Liver (tissue), 9 donors: Measurements from ENCODE around the gene ANXA9. TPM values are rescaled to one million over a fixed set of nuclear protein-coding genes. Genes with fewer than 3 reads are reported as not detected.
A peak's percentile ranks its signal among the peaks of the same experiment; 100 is the strongest.

Source experiments
- DNase-seq: peaks from one replicate; pipeline ENCODE4 v3.0.0-alpha.2; 2017; ENCODE audit warnings: low spot score
- H3K27ac ChIP-seq, 2 donors: one replicate each; pipeline ENCODE4 v1.7.0; 2013; ENCODE audit warnings: inconsistent platforms in 2 of 2, low read length in 2 of 2, control low read depth in 1 of 2, low read depth in 1 of 2, mild to moderate bottlenecking in 1 of 2
- H3K27me3 ChIP-seq, 4 donors: one replicate each; pipeline versions ENCODE4 v1.6.1 to v1.7.0; 2013; ENCODE audit warnings: low read length in 3 of 4, inconsistent platforms in 1 of 4, mild to moderate bottlenecking in 1 of 4, moderate library complexity in 1 of 4; ENCODE audit not compliant: control insufficient read depth in 4 of 4, insufficient read depth in 4 of 4
- H3K36me3 ChIP-seq, 4 donors: one replicate each; pipeline versions ENCODE4 v1.6.1 to v1.7.0; 2013; ENCODE audit warnings: low read length in 3 of 4, mild to moderate bottlenecking in 3 of 4, low read depth in 1 of 4, moderate library complexity in 1 of 4; ENCODE audit not compliant: control insufficient read depth in 4 of 4, insufficient read depth in 3 of 4
- H3K4me1 ChIP-seq, 4 donors: one replicate each; pipeline versions ENCODE4 v1.6.1 to v1.7.0; 2013; ENCODE audit warnings: low read length in 3 of 4, mild to moderate bottlenecking in 3 of 4, moderate library complexity in 1 of 4; ENCODE audit not compliant: control insufficient read depth in 4 of 4, insufficient read depth in 4 of 4
- H3K4me3 ChIP-seq, 3 donors: one replicate each; pipeline versions ENCODE4 v1.6.1 to v1.7.0; 2013; ENCODE audit warnings: low read length in 3 of 3, control low read depth in 1 of 3, low read depth in 1 of 3, mild to moderate bottlenecking in 1 of 3
- H3K9ac ChIP-seq, 2 donors: one replicate each; pipeline ENCODE4 v1.7.0; 2013; ENCODE audit warnings: low read length in 2 of 2, mild to moderate bottlenecking in 2 of 2, moderate library complexity in 2 of 2, control low read depth in 1 of 2, low read depth in 1 of 2
- H3K9me3 ChIP-seq, 4 donors: one replicate each; pipeline versions ENCODE4 v1.6.1 to v1.7.0; 2013; ENCODE audit warnings: low read length in 3 of 4; ENCODE audit not compliant: control insufficient read depth in 4 of 4
- GABPA ChIP-seq, 2 donors: IDR thresholded peaks in 1 of 2; conservative IDR thresholded peaks in 1 of 2; 2 replicates each; pipeline ENCODE4 v1.6.1; 2016; ENCODE audit warnings: antibody characterized with exemption in 2 of 2, mild to moderate bottlenecking in 1 of 2, moderate library complexity in 1 of 2
- HNF4A ChIP-seq, 2 donors: conservative IDR thresholded peaks; 2 replicates each; pipeline ENCODE4 v1.6.1; 2016; ENCODE audit warnings: antibody characterized with exemption in 2 of 2, mild to moderate bottlenecking in 2 of 2
- NR2F2 ChIP-seq: IDR thresholded peaks from 2 replicates; pipeline ENCODE4 v1.6.1; 2016; ENCODE audit warnings: antibody characterized with exemption
- RAD21 ChIP-seq, 2 donors: IDR thresholded peaks; 2 replicates each; pipeline ENCODE4 v1.6.1; 2016; ENCODE audit warnings: antibody characterized with exemption in 2 of 2, mild to moderate bottlenecking in 2 of 2
- REST ChIP-seq: IDR thresholded peaks from 2 replicates; pipeline ENCODE4 v1.6.1; 2016; ENCODE audit warnings: antibody characterized with exemption, mild to moderate bottlenecking
- WGBS: extraction: QIAGEN DNeasy Blood & Tissue Kit; methylation state at CpG from one replicate; pipeline ENCODE4 v1.1.7; 2013; 5-methylcytosine and 5-hydroxymethylcytosine counted together
- polyA plus RNA-seq, 2 donors: library from polyadenylated mRNA; stranded (reverse) in 1 of 2; unstranded in 1 of 2; fragments of 200-250 nt in 1 of 2; fragments of >200 nt in 1 of 2; fragmentation: Nextera tagmentation in 1 of 2; extraction: Ambion mirVana in 1 of 2; gene quantifications; one replicate each; pipeline versions ENCODE4 v1.2.1 to v1.2.3, GENCODE V29; 2013 to 2015
- total RNA-seq, 2 donors: library from RNA; depleted of rRNA; stranded (reverse); fragments of >200 nt; gene quantifications; one replicate each; pipeline ENCODE4 v1.2.3, GENCODE V29; 2014
- donor health status: healthy.
- donor health status: healthy.
- donor health status: healthy.
- donor health status: healthy.
- donor health status: healthy.

The ANXA9 gene
- total and polyA plus RNA-seq, 4 donors, result 7.5 to 24.0 (median 17.0) TPM

- peak overlapping the region; percentile 89 to 90 for H3K27ac ChIP-seq
- peak overlapping the region; percentile 93 to 98 for H3K9ac ChIP-seq
- H3K9me3 ChIP-seq, result no peaks in the 10 kb centered on the region
- no peaks in the 10 kb centered on the region for H3K27me3 ChIP-seq
- DNase-seq, result peak; percentile 66
- WGBS, result 7% methylated on average over 15 of the region's 15 CpGs
- H3K4me3 ChIP-seq, result peak overlapping the region; percentile 86 to 94 (median 90)
- H3K36me3 ChIP-seq, result peaks cover 2 to 7% (median 5%) of the 10 kb centered on the region in 4 donors
- H3K4me1 ChIP-seq, result peaks cover 13 to 68% (median 56%) of the 10 kb centered on the region in 4 donors
- TF ChIP-seq HNF4A (conservative IDR thresholded peaks at IDR 0.05) (peak; percentile 15 to 50), REST (no peak)
Measured at GRCh38 chr1:150973258-150973835, 8.7 kb upstream of the ANXA9 start.

GRCh38 chr1:150973836-150974579 is 8.1 kb upstream of the ANXA9 start:
- H3K36me3 ChIP-seq, result peaks cover 0 to under 1% (median 0%) of the 10 kb centered on the region in 4 donors
- no peaks in the 10 kb centered on the region for H3K27me3 ChIP-seq
- no peak for TF ChIP-seq NR2F2
- peak overlapping the region; percentile 86 to 94 (median 90) for H3K4me3 ChIP-seq
- H3K9me3 ChIP-seq, result no peaks in the 10 kb centered on the region
- H3K27ac ChIP-seq, result peak overlapping the region; percentile 89 to 90
- WGBS, result under 1% methylated on average over 67 of the region's 67 CpGs
- DNase-seq, result no peak
- peaks cover 13 to 64% (median 52%) of the 10 kb centered on the region in 4 donors for H3K4me1 ChIP-seq
- H3K9ac ChIP-seq, result peak overlapping the region; percentile 93 to 98

- H3K27me3 ChIP-seq, result no peaks in the 10 kb centered on the region
- 4% methylated on average over 106 of the region's 106 CpGs for WGBS
- H3K36me3 ChIP-seq, result no peaks in the 10 kb centered on the region
- peak; percentile 83 for DNase-seq
- TF ChIP-seq RAD21 (IDR thresholded peaks at IDR 0.05), result no peak
- TF ChIP-seq GABPA (IDR thresholded peaks at IDR 0.05 in 1 of 2, conservative IDR thresholded peaks at IDR 0.05 in 1 of 2), result no peak
- no peaks in the 10 kb centered on the region for H3K9me3 ChIP-seq
- peaks cover 12 to 65% (median 53%) of the 10 kb centered on the region in 4 donors for H3K4me1 ChIP-seq
- H3K4me3 ChIP-seq, result peak within 1 kb of the TSS; percentile 86 to 94 (median 90)
- H3K9ac ChIP-seq, result peak within 1 kb of the TSS; percentile 93 to 98
- H3K27ac ChIP-seq, result peak within 1 kb of the TSS; percentile 89 to 90
Measured at GRCh38 chr1:150974580-150975478, 7.3 kb upstream of the ANXA9 start, which contains the start of gene CERS2. Gene CERS2, minus strand, starts transcription at chr1:150974835. Its CDS starts 5,745 bp downstream, at chr1:150969090.
